ENCODE results near the gene TEKTIP1. TPM values are rescaled to one million over a fixed set of nuclear protein-coding genes. Genes with fewer than 3 reads are reported as not detected.

The TEKTIP1 gene
- total and polyA plus RNA-seq, 10 of the 15 experiments (the other 5 are each of a cell fraction or from before 2014, with no cell fraction given), result 0.18 to 2.6 (median 0.60) TPM; not detected in 5

GRCh38 chr19:3557461-3558248, 18.7 kb downstream of the TEKTIP1 start, which contains the start of gene MFSD12 (continued):
- TF ChIP-seq, protein P1, sequence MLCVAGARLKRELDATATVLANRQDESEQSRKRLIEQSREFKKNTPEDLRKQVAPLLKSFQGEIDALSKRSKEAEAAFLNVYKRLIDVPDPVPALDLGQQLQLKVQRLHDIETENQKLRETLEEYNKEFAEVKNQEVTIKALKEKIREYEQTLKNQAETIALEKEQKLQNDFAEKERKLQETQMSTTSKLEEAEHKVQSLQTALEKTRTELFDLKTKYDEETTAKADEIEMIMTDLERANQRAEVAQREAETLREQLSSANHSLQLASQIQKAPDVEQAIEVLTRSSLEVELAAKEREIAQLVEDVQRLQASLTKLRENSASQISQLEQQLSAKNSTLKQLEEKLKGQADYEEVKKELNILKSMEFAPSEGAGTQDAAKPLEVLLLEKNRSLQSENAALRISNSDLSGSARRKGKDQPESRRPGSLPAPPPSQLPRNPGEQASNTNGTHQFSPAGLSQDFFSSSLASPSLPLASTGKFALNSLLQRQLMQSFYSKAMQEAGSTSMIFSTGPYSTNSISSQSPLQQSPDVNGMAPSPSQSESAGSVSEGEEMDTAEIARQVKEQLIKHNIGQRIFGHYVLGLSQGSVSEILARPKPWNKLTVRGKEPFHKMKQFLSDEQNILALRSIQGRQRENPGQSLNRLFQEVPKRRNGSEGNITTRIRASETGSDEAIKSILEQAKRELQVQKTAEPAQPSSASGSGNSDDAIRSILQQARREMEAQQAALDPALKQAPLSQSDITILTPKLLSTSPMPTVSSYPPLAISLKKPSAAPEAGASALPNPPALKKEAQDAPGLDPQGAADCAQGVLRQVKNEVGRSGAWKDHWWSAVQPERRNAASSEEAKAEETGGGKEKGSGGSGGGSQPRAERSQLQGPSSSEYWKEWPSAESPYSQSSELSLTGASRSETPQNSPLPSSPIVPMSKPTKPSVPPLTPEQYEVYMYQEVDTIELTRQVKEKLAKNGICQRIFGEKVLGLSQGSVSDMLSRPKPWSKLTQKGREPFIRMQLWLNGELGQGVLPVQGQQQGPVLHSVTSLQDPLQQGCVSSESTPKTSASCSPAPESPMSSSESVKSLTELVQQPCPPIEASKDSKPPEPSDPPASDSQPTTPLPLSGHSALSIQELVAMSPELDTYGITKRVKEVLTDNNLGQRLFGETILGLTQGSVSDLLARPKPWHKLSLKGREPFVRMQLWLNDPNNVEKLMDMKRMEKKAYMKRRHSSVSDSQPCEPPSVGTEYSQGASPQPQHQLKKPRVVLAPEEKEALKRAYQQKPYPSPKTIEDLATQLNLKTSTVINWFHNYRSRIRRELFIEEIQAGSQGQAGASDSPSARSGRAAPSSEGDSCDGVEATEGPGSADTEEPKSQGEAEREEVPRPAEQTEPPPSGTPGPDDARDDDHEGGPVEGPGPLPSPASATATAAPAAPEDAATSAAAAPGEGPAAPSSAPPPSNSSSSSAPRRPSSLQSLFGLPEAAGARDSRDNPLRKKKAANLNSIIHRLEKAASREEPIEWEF (IDR thresholded peaks at IDR 0.05; ENCODE audit: insufficient replicate concordance, low read depth, low read length), result no peak
- no peak for TF ChIP-seq IRF3 (IDR thresholded peaks at IDR 0.05)
- no peak for TF ChIP-seq ZBTB4 (CRISPR knock-in tag; IDR thresholded peaks at IDR 0.05)
- TF ChIP-seq NFXL1 (IDR thresholded peaks at IDR 0.05; ENCODE audit: borderline replicate concordance), result no peak
- TF ChIP-seq SIX5 (IDR thresholded peaks at IDR 0.05; ENCODE audit: low read depth, low read length, severe bottlenecking), result no peak
- no peak for TF ChIP-seq EZH2 (IDR thresholded peaks at IDR 0.05; ENCODE audit: borderline replicate concordance, control insufficient read depth, low read depth, low read length)
- no peak for TF ChIP-seq REST (IDR thresholded peaks at IDR 0.05; ENCODE audit: low read depth, low read length)
- peak; percentile 84 for TF ChIP-seq MXI1 (IDR thresholded peaks at IDR 0.05; ENCODE audit: low read depth, low read length)
- TF ChIP-seq FOXK2 (IDR thresholded peaks at IDR 0.05), result no peak
- TF ChIP-seq, protein P2, sequence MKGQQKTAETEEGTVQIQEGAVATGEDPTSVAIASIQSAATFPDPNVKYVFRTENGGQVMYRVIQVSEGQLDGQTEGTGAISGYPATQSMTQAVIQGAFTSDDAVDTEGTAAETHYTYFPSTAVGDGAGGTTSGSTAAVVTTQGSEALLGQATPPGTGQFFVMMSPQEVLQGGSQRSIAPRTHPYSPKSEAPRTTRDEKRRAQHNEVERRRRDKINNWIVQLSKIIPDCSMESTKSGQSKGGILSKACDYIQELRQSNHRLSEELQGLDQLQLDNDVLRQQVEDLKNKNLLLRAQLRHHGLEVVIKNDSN (IDR thresholded peaks at IDR 0.05; ENCODE audit: borderline replicate concordance, extremely low read length, insufficient read depth, low read depth, low read length), result peak; percentile 51
- TF ChIP-seq CEBPB (IDR thresholded peaks at IDR 0.05; ENCODE audit: borderline replicate concordance in 1 of 2, low read depth in 2 of 2, low read length in 2 of 2), result no peak
- no peak for TF ChIP-seq SREBF2 (IDR thresholded peaks at IDR 0.05; ENCODE audit: low read length)
- TF ChIP-seq ZZZ3 (IDR thresholded peaks at IDR 0.05; ENCODE audit: control insufficient read depth, insufficient read length, low read depth), result no peak
- peak; percentile 86 for TF ChIP-seq POLR2A (IDR thresholded peaks at IDR 0.05; ENCODE audit: low read depth, low read length)
